Tibial artery (tissue), 4 donors: ENCODE data around the gene CFAP410.

Source experiments
- DNase-seq, 2 donors: peaks; one replicate each; pipeline ENCODE4 v3.0.0-alpha.2; 2019
- H3K27ac ChIP-seq, 2 donors: fragments of 200-600 bp; sonication (generic) in 1 of 2; 1 replicate in 1 of 2; 2 replicates in 1 of 2; pipeline ENCODE4 v1.5.1; 2018 to 2019; ENCODE audit warnings: mild to moderate bottlenecking in 1 of 2
- H3K27me3 ChIP-seq, 2 donors: fragments of 200-600 bp; sonication (generic) in 1 of 2; one replicate each; pipeline versions ENCODE4 v1.5.1 to v1.6.0; 2016 to 2019
- H3K36me3 ChIP-seq, 3 donors: fragments of 200-600 bp; sonication (generic) in 2 of 3; one replicate each; pipeline ENCODE4 v1.5.1; 2016 to 2019; ENCODE audit warnings: mild to moderate bottlenecking in 2 of 3
- H3K4me1 ChIP-seq, 4 donors: fragments of 200-600 bp; sonication (generic) in 2 of 4; 1 replicate in 3 of 4; 2 replicates in 1 of 4; pipeline ENCODE4 v1.5.1; 2016 to 2019
- H3K4me3 ChIP-seq, 2 donors: fragments of 200-600 bp; sonication (generic) in 1 of 2; 1 replicate in 1 of 2; 2 replicates in 1 of 2; pipeline ENCODE4 v1.5.1; 2018 to 2019; ENCODE audit warnings: mild to moderate bottlenecking in 2 of 2
- H3K9me3 ChIP-seq, 3 donors: fragments of 200-600 bp; sonication (generic) in 1 of 3; one replicate each; pipeline ENCODE4 v1.5.1; 2016 to 2019
- intact Hi-C: fragments of 100-400 bp; cut with DNase I; formaldehyde crosslinking; loops from one replicate; pipeline ENCODE4 v1.15.0; 2023; ENCODE audit warnings: low total_unique reads
- TF ChIP-seq, protein P1 (sequence below), 2 experiments: fragments of 200-600 bp in 1 of 2; fragments of 450-650 bp in 1 of 2; IDR thresholded peaks; one replicate each; pipeline ENCODE4 v1.5.1; 2017 to 2019; ENCODE audit warnings: antibody characterized with exemption in 2 of 2, mild to moderate bottlenecking in 1 of 2, moderate library complexity in 1 of 2

The CFAP410 gene

GRCh38 chr21:44335266-44336059 lies 3.7 kb downstream of the CFAP410 start:
- TF ChIP-seq, protein P1, sequence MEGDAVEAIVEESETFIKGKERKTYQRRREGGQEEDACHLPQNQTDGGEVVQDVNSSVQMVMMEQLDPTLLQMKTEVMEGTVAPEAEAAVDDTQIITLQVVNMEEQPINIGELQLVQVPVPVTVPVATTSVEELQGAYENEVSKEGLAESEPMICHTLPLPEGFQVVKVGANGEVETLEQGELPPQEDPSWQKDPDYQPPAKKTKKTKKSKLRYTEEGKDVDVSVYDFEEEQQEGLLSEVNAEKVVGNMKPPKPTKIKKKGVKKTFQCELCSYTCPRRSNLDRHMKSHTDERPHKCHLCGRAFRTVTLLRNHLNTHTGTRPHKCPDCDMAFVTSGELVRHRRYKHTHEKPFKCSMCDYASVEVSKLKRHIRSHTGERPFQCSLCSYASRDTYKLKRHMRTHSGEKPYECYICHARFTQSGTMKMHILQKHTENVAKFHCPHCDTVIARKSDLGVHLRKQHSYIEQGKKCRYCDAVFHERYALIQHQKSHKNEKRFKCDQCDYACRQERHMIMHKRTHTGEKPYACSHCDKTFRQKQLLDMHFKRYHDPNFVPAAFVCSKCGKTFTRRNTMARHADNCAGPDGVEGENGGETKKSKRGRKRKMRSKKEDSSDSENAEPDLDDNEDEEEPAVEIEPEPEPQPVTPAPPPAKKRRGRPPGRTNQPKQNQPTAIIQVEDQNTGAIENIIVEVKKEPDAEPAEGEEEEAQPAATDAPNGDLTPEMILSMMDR (IDR thresholded peaks at IDR 0.05), result no peak
- intact Hi-C loops, result no loop called here
- H3K4me1 ChIP-seq, result peaks cover 0 to 14% (median 10%) of the 10 kb centered on the region in 4 donors
- DNase-seq, result no peak
- H3K4me3 ChIP-seq, result no peak overlapping the region
- no peak overlapping the region for H3K27ac ChIP-seq
- no peaks in the 10 kb centered on the region for H3K27me3 ChIP-seq
- no peaks in the 10 kb centered on the region for H3K9me3 ChIP-seq
- H3K36me3 ChIP-seq, result peaks cover 0 to 55% (median 35%) of the 10 kb centered on the region in 3 donors

DNA sequence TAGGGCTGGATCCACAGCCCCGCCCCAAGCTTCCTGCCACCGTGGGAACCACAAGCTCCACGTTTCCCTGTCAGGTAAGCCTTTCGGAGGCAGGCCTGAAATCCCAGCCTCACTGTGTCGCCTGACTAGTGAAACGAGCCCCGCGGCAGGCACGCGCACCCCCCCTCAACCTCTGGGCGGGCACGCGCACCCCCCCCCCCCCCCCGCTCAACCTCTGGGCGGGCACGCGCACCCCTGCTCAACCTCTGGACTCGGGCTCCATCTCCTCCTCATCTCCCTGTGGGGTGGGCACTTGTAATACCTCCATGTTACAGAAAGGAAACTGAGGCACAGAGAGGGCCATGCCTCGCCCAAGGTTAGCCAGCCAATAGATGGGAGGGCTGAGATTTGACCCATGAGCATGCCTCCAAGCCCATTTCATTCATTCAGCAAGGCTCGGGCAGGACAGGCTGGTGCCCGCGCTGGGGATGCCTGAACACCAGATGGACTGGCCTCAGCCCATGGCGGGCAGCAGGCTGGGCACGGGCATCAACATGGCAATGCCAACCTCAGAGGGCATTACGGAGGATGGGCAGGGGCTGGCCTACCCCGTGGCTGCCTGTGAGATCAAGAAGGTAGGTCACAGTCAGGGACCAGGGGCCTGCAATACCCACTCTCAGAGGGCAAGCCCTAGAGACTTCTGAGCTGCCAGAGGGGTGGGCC lies 4.7 kb downstream of the CFAP410 start:
- no peaks in the 10 kb centered on the region for H3K27me3 ChIP-seq
- intact Hi-C loops, result no loop called here
- H3K4me1 ChIP-seq, result peaks cover 0 to 7% (median 6%) of the 10 kb centered on the region in 4 donors
- peaks cover 0 to 65% (median 44%) of the 10 kb centered on the region in 3 donors for H3K36me3 ChIP-seq
- TF ChIP-seq, protein P1 (IDR thresholded peaks at IDR 0.05), result no peak
- DNase-seq, result no peak
- no peak overlapping the region for H3K27ac ChIP-seq
- H3K4me3 ChIP-seq, result no peak overlapping the region
- no peaks in the 10 kb centered on the region for H3K9me3 ChIP-seq

GRCh38 chr21:44333509-44334328 lies 5.5 kb downstream of the CFAP410 start:
- H3K9me3 ChIP-seq, result no peaks in the 10 kb centered on the region
- intact Hi-C loops, result no loop called here
- H3K27me3 ChIP-seq, result no peaks in the 10 kb centered on the region
- peaks cover 0 to 66% (median 48%) of the 10 kb centered on the region in 3 donors for H3K36me3 ChIP-seq
- DNase-seq, result no peak
- TF ChIP-seq, protein P1 (IDR thresholded peaks at IDR 0.05), result no peak
- H3K4me1 ChIP-seq, result peaks cover 0 to 7% (median 6%) of the 10 kb centered on the region in 4 donors
- no peak overlapping the region for H3K27ac ChIP-seq
- H3K4me3 ChIP-seq, result no peak overlapping the region

GRCh38 chr21:44332965-44333364 lies 6.2 kb downstream of the CFAP410 start:
- H3K4me1 ChIP-seq, result peaks cover 0 to 3% (median 2%) of the 10 kb centered on the region in 4 donors
- no peaks in the 10 kb centered on the region for H3K27me3 ChIP-seq
- H3K4me3 ChIP-seq, result no peak overlapping the region
- no peak for DNase-seq
- no peaks in the 10 kb centered on the region for H3K9me3 ChIP-seq
- intact Hi-C loops, result no loop called here
- TF ChIP-seq, protein P1 (IDR thresholded peaks at IDR 0.05), result no peak
- no peak overlapping the region for H3K27ac ChIP-seq
- peaks cover 0 to 72% (median 48%) of the 10 kb centered on the region in 3 donors for H3K36me3 ChIP-seq

GRCh38 chr21:44332383-44332782 lies 6.8 kb downstream of the CFAP410 start:
- H3K4me3 ChIP-seq, result no peak overlapping the region
- TF ChIP-seq, protein P1 (IDR thresholded peaks at IDR 0.05), result no peak
- H3K4me1 ChIP-seq, result no peaks in the 10 kb centered on the region
- intact Hi-C loops, result no loop called here
- H3K27ac ChIP-seq, result no peak overlapping the region
- no peaks in the 10 kb centered on the region for H3K27me3 ChIP-seq
- H3K36me3 ChIP-seq, result peaks cover 0 to 77% (median 50%) of the 10 kb centered on the region in 3 donors
- H3K9me3 ChIP-seq, result no peaks in the 10 kb centered on the region
- no peak for DNase-seq
